ENCODE data around the gene CLASP1. TPM values are rescaled to one million over a fixed set of nuclear protein-coding genes. Genes with fewer than 3 reads are reported as not detected.

Gene CLASP1
- total RNA-seq, 1 experiment from 2014 or later: 46.1 TPM

GRCh38 chr2:121372082-121372481, 277.2 kb downstream of the CLASP1 start:
- Mint-ChIP-seq H3K27ac (ENCODE audit: unreplicated experiment) (no peak overlapping the region), H3K36me3 (ENCODE audit: insufficient read depth, unreplicated experiment) (peaks cover 51% of the 10 kb centered on the region), H3K4me1 (ENCODE audit: low read depth, unreplicated experiment) (no peaks in the 10 kb centered on the region), H3K27me3 (ENCODE audit: insufficient read depth, unreplicated experiment) (no peaks in the 10 kb centered on the region), H3K4me3 (ENCODE audit: unreplicated experiment) (no peak overlapping the region), H3K9me3 (ENCODE audit: unreplicated experiment) (no peaks in the 10 kb centered on the region)
- ChIA-PET POLR2A (no interaction called here), CTCF (no interaction called here)
- TF ChIP-seq CTCF (IDR thresholded peaks at IDR 0.05; ENCODE audit: insufficient read depth in 1 of 2, low read depth in 1 of 2, low read length in 1 of 2, severe bottlenecking in 1 of 2, unreplicated experiment in 1 of 2): no peak
- Histone ChIP-seq H3K4me3 (ENCODE audit: low read depth, low read length) (no peak overlapping the region), H3K9me3 (no peaks in the 10 kb centered on the region), H3K4me1 (no peaks in the 10 kb centered on the region), H3K36me3 (ENCODE audit: control insufficient read depth, insufficient read depth, low read length) (peaks cover 4% of the 10 kb centered on the region), H3K27me3 (replicated peaks; ENCODE audit: control insufficient read depth, insufficient read depth, low read length) (no peaks in the 10 kb centered on the region)
- BruUV-seq (replicated peaks): no TSS peak
- DNase-seq: no peak
- intact Hi-C loops (cut with micrococcal nuclease; ENCODE audit: unreplicated experiment): no loop called here

- no peaks in the 10 kb centered on the region for H3K27me3 Mint-ChIP-seq (ENCODE audit: insufficient read depth, unreplicated experiment)
- H3K4me3 Mint-ChIP-seq (ENCODE audit: unreplicated experiment): no peak overlapping the region
- no peak for DNase-seq
- intact Hi-C loops (cut with micrococcal nuclease; ENCODE audit: unreplicated experiment): no loop called here
- no peak overlapping the region for H3K4me3 ChIP-seq (ENCODE audit: low read depth, low read length)
- peaks cover 43% of the 10 kb centered on the region for H3K36me3 Mint-ChIP-seq (ENCODE audit: insufficient read depth, unreplicated experiment)
- H3K4me1 ChIP-seq: no peaks in the 10 kb centered on the region
- no peaks in the 10 kb centered on the region; the same call in 1 of the 2 replicates for H3K36me3 ChIP-seq (ENCODE audit: control insufficient read depth, insufficient read depth, low read length)
- CTCF ChIA-PET: no interaction called here
- no peaks in the 10 kb centered on the region for H3K27me3 ChIP-seq (replicated peaks; ENCODE audit: control insufficient read depth, insufficient read depth, low read length)
- TF ChIP-seq CTCF (IDR thresholded peaks at IDR 0.05; ENCODE audit: insufficient read depth in 1 of 2, low read depth in 1 of 2, low read length in 1 of 2, severe bottlenecking in 1 of 2, unreplicated experiment in 1 of 2): no peak
- no TSS peak for BruUV-seq (replicated peaks)
- H3K9me3 ChIP-seq: no peaks in the 10 kb centered on the region
- H3K27ac Mint-ChIP-seq (ENCODE audit: unreplicated experiment): no peak overlapping the region
- POLR2A ChIA-PET: no interaction called here
- H3K4me1 Mint-ChIP-seq (ENCODE audit: low read depth, unreplicated experiment): no peaks in the 10 kb centered on the region
- no peaks in the 10 kb centered on the region for H3K9me3 Mint-ChIP-seq (ENCODE audit: unreplicated experiment)
Measured at GRCh38 chr2:121368836-121369235, 280.4 kb downstream of the CLASP1 start.

- CTCF ChIA-PET: no interaction called here
- Histone ChIP-seq H3K4me3 (ENCODE audit: low read depth, low read length) (no peak overlapping the region), H3K36me3 (ENCODE audit: control insufficient read depth, insufficient read depth, low read length) (no peaks in the 10 kb centered on the region; the same call in 1 of the 2 replicates), H3K27me3 (replicated peaks; ENCODE audit: control insufficient read depth, insufficient read depth, low read length) (no peaks in the 10 kb centered on the region), H3K9me3 (no peaks in the 10 kb centered on the region), H3K4me1 (no peaks in the 10 kb centered on the region)
- BruUV-seq (replicated peaks): no TSS peak
- H3K4me1 Mint-ChIP-seq (ENCODE audit: low read depth, unreplicated experiment): no peaks in the 10 kb centered on the region
- no peak for TF ChIP-seq CTCF (IDR thresholded peaks at IDR 0.05; ENCODE audit: insufficient read depth in 1 of 2, low read depth in 1 of 2, low read length in 1 of 2, severe bottlenecking in 1 of 2, unreplicated experiment in 1 of 2)
- POLR2A ChIA-PET: no interaction called here
- H3K9me3 Mint-ChIP-seq (ENCODE audit: unreplicated experiment): no peaks in the 10 kb centered on the region
- intact Hi-C loops (cut with micrococcal nuclease; ENCODE audit: unreplicated experiment): no loop called here
- no peaks in the 10 kb centered on the region for H3K27me3 Mint-ChIP-seq (ENCODE audit: insufficient read depth, unreplicated experiment)
- H3K27ac Mint-ChIP-seq (ENCODE audit: unreplicated experiment): no peak overlapping the region
- H3K4me3 Mint-ChIP-seq (ENCODE audit: unreplicated experiment): no peak overlapping the region
- no peak for DNase-seq
- H3K36me3 Mint-ChIP-seq (ENCODE audit: insufficient read depth, unreplicated experiment): peaks cover 43% of the 10 kb centered on the region
Measured at GRCh38 chr2:121368155-121368554, 281.1 kb downstream of the CLASP1 start.
